HCT116 (cell line): ENCODE results near the gene NCKAP5. TPM values are rescaled to one million over a fixed set of nuclear protein-coding genes. Genes with fewer than 3 reads are reported as not detected.

Source experiments
- ATAC-seq: fragments of 200-7000 bp; cut with Tn5 transposase; 2 replicates; pipeline ENCODE4 v1.9.1; 2020; ENCODE audit warnings: mild to moderate bottlenecking, moderate library complexity
- BruUV-seq: library from RNA; stranded (reverse); fragments of 400-500 nt; replicated peaks from 2 replicates; lab custom pipeline; 2021; lab: Mats Ljungman, UMichigan
- CTCF ChIA-PET: fragments of 300-600 bp; sonication (Branson Sonifier 250); formaldehyde crosslinking; loops from one replicate; lab custom pipeline; 2021; ENCODE audit warnings: antibody characterized with exemption; lab: Charles Lee
- POLR2A ChIA-PET: fragments of 300-600, 350-600 bp; sonication (Branson Sonifier 250); formaldehyde crosslinking; loops from one replicate; lab custom pipeline; 2021; ENCODE audit warnings: antibody characterized with exemption; lab: Charles Lee
- RAD21 ChIA-PET, 2 experiments: fragments of 300-600 bp; sonication (Branson Sonifier 250); formaldehyde crosslinking; loops; one replicate each; lab custom pipeline; 2023; ENCODE audit warnings: low total read pairs in 2 of 2; ENCODE audit not compliant: uncharacterized antibody in 2 of 2, unreplicated experiment in 2 of 2, low non-redundant PET in 1 of 2; lab: Charles Lee
- DNase-seq: peaks from one replicate; pipeline ENCODE4 v3.0.0-alpha.2; 2010; ENCODE audit warnings: low read depth, low spot score
- H2AFZ ChIP-seq: fragments of 200-600 bp; shearing (Covaris generic), sonication (generic); 2 replicates; pipeline ENCODE4 v1.6.1; 2017; ENCODE audit warnings: low read depth, mixed run types, mixed read lengths, antibody characterized with exemption, low read length; ENCODE audit not compliant: poor library complexity, severe bottlenecking
- H3K27ac ChIP-seq: 2 replicates; pipeline ENCODE4 v1.5.1; 2012; ENCODE audit warnings: low read depth, low read length
- H3K27me3 ChIP-seq: fragments of 200-600 bp; sonication (generic); 2 replicates; pipeline ENCODE4 v1.6.1; 2016; ENCODE audit warnings: mixed run types, low read length, mixed read lengths; ENCODE audit not compliant: insufficient read depth
- H3K36me3 ChIP-seq, 2 experiments: fragments of 200-500 bp in 1 of 2; fragments of 200-600 bp in 1 of 2; sonication (Bioruptor generic) in 1 of 2; sonication (generic) in 1 of 2; 2 replicates each; pipeline versions ENCODE4 v1.5.1 to v1.6.1; 2014 to 2016; ENCODE audit warnings: low read length in 2 of 2, inconsistent platforms in 1 of 2, mixed read lengths in 1 of 2, mixed run types in 1 of 2; ENCODE audit not compliant: insufficient read depth in 2 of 2, control insufficient read depth in 1 of 2
- H3K4me1 ChIP-seq, 2 experiments: fragments of 200-600 bp in 1 of 2; sonication (generic) in 1 of 2; 2 replicates each; pipeline versions ENCODE4 v1.5.1 to v1.6.1; 2012 to 2017; ENCODE audit warnings: low read length in 2 of 2, inconsistent platforms in 1 of 2, mild to moderate bottlenecking in 1 of 2, mixed read lengths in 1 of 2, mixed run types in 1 of 2, moderate library complexity in 1 of 2; ENCODE audit not compliant: insufficient read depth in 2 of 2, control insufficient read depth in 1 of 2
- H3K4me2 ChIP-seq: fragments of 200-600 bp; sonication (generic); 2 replicates; pipeline ENCODE4 v1.6.1; 2017; ENCODE audit warnings: mixed run types, low read length, mixed read lengths
- H3K4me3 ChIP-seq, 2 experiments: fragments of 200-600 bp in 1 of 2; sonication (generic) in 1 of 2; replicated peaks in 1 of 2; 2 replicates each; pipeline ENCODE4 v1.5.1; 2011 to 2016; ENCODE audit warnings: low read length in 2 of 2, control low read depth in 1 of 2, low read depth in 1 of 2, mild to moderate bottlenecking in 1 of 2, mixed read lengths in 1 of 2, mixed run types in 1 of 2
- H3K79me2 ChIP-seq: fragments of 200-600 bp; sonication (generic); 2 replicates; pipeline ENCODE4 v1.6.1; 2017; ENCODE audit warnings: mild to moderate bottlenecking, mixed run types, low read length, moderate library complexity, mixed read lengths; ENCODE audit not compliant: insufficient read depth
- H3K9ac ChIP-seq: fragments of 200-600 bp; sonication (generic); 2 replicates; pipeline ENCODE4 v1.6.1; 2016; ENCODE audit warnings: low read length, mixed read lengths
- H3K9me2 ChIP-seq: fragments of 200-600 bp; sonication (generic), shearing (Covaris generic); 2 replicates; pipeline ENCODE4 v1.6.1; 2017; ENCODE audit warnings: mixed run types, mild to moderate bottlenecking, moderate library complexity; ENCODE audit not compliant: insufficient read depth
- H3K9me3 ChIP-seq, 2 experiments: fragments of 200-500 bp in 1 of 2; fragments of 200-600 bp in 1 of 2; sonication (Bioruptor generic) in 1 of 2; sonication (generic) in 1 of 2; 2 replicates each; pipeline ENCODE4 v1.6.1; 2014 to 2017; ENCODE audit warnings: low read length in 2 of 2, mixed read lengths in 2 of 2, inconsistent platforms in 1 of 2, low read depth in 1 of 2, mild to moderate bottlenecking in 1 of 2, mixed run types in 1 of 2, moderate library complexity in 1 of 2; ENCODE audit not compliant: control insufficient read depth in 1 of 2, insufficient read depth in 1 of 2
- H4K20me1 ChIP-seq: fragments of 200-600 bp; sonication (generic), shearing (Covaris generic); 2 replicates; pipeline ENCODE4 v1.6.1; 2017; ENCODE audit warnings: mixed run types, mild to moderate bottlenecking, moderate library complexity; ENCODE audit not compliant: insufficient read depth
- CBX3 ChIP-seq: IDR thresholded peaks from 2 replicates; pipeline ENCODE4 v1.6.1; 2012; ENCODE audit warnings: low read depth
- ELF1 ChIP-seq: IDR thresholded peaks from 2 replicates; pipeline ENCODE4 v1.6.1; 2012; ENCODE audit warnings: low read depth, borderline replicate concordance
- POLR2AphosphoS5 ChIP-seq: IDR thresholded peaks from 2 replicates; pipeline ENCODE4 v1.6.1; 2011; ENCODE audit warnings: mild to moderate bottlenecking, low read depth, low read length, moderate library complexity
- SIN3A ChIP-seq: IDR thresholded peaks from 2 replicates; pipeline ENCODE4 v1.6.1; 2012; ENCODE audit warnings: low read depth
- SP1 ChIP-seq: IDR thresholded peaks from 2 replicates; pipeline ENCODE4 v1.6.1; 2012; ENCODE audit warnings: low read depth
- SRF ChIP-seq: IDR thresholded peaks from 2 replicates; pipeline ENCODE4 v1.6.1; 2012; ENCODE audit warnings: low read depth
- TCF7L2 ChIP-seq: IDR thresholded peaks from 2 replicates; pipeline ENCODE4 v1.7.0; 2011; ENCODE audit warnings: borderline replicate concordance, inconsistent platforms; ENCODE audit not compliant: insufficient read depth, insufficient read length; ENCODE audit errors: extremely low read depth
- ZNF274 ChIP-seq: fragments of 200-500 bp; sonication (Bioruptor generic); IDR thresholded peaks from 2 replicates; pipeline ENCODE4 v1.6.1; 2014; ENCODE audit warnings: mild to moderate bottlenecking, low read depth, low read length, inconsistent platforms
- intact Hi-C: fragments of 100-400 bp; cut with micrococcal nuclease; formaldehyde crosslinking; loops from 2 replicates; pipeline ENCODE4 v1.10.0; 2022
- total RNA-seq: library from RNA; stranded (reverse); gene quantifications from one replicate; pipeline ENCODE4 v1.2.1, GENCODE V29; 2021; ENCODE audit not compliant: unreplicated experiment
- TF ChIP-seq, protein P1 (sequence below), 3 experiments: fragments of 200-600 bp in 1 of 3; sonication (generic) in 1 of 3; IDR thresholded peaks in 2 of 3; conservative IDR thresholded peaks in 1 of 3; 2 replicates each; pipeline ENCODE4 v1.5.1; 2012 to 2017; ENCODE audit warnings: low read depth in 2 of 3, low read length in 2 of 3, antibody characterized with exemption in 1 of 3, borderline replicate concordance in 1 of 3, control low read depth in 1 of 3, mild to moderate bottlenecking in 1 of 3, mixed read lengths in 1 of 3, mixed run types in 1 of 3, moderate library complexity in 1 of 3; ENCODE audit not compliant: insufficient read depth in 1 of 3
- TF ChIP-seq, protein P2 (sequence below): IDR thresholded peaks from 2 replicates; pipeline ENCODE4 v1.6.1; 2012

NCKAP5 gene
- total RNA-seq, 1 experiment from 2014 or later: 0.30 TPM

DNA sequence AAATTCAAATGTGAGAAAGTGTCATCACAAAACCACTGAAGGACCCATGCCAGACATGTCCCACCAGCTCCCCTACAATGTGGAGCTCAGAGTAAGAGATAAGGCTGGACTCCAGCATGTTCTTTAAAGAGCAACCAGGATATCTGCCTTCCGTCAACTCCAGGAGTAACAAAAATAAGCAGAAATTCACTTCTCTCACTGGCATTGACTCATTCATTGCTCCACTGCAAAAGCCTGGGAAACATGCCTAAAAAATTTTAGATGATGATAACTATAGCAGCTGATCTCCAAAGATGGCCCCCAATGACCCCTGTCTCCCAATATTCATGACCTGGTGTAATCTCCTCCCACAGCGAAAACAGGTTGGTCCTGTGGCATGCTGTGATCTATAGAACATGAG is 314.5 kb downstream of the NCKAP5 start:
- no peak for TF ChIP-seq CBX3
- TF ChIP-seq SP1: no peak
- no peak for TF ChIP-seq ELF1
- TF ChIP-seq ZNF274: no peak
- no peak for TF ChIP-seq POLR2AphosphoS5
- Histone ChIP-seq H3K4me1 (no peaks in the 10 kb centered on the region), H2AFZ (no peak overlapping the region), H3K9me2 (no peaks in the 10 kb centered on the region), H3K27me3 (no peaks in the 10 kb centered on the region), H3K9me3 (no peaks in the 10 kb centered on the region), H3K4me3 (no peak overlapping the region), H3K9ac (no peak overlapping the region), H3K79me2 (no peaks in the 10 kb centered on the region), H3K36me3 (no peaks in the 10 kb centered on the region), H3K27ac (no peak overlapping the region), H4K20me1 (no peaks in the 10 kb centered on the region), H3K4me2 (no peak overlapping the region)
- ChIA-PET POLR2A (no interaction called here), RAD21 (no interaction called here), CTCF (no interaction called here)
- no peak for DNase-seq
- BruUV-seq: no TSS peak
- no peak for ATAC-seq
- intact Hi-C loops: no loop called here

DNA sequence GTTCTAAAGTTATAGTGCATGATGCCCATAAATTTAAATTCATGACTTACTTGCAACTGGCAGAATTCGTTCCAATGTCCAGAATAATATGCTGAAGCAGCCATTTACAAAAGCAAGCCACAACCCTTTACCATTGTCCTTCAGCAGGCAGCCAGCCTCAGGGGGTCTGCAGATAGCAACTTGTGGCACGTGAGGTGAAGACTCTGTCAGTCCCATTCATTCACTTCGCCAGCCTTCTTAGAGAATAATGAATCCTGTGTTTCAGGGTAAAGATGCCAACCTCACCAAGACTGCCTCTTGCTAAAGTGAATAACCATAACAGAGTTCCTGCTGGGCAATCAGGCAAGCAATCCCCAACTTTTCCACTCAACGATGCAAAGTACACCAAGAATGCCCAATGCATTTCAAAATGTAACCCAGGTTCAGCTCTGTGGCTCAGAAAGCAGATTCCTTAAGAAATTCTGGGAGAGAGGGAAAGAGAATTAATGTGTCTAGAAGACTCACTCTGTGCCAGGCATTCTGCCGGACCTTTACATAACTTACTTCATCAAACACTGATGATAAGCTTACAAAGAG is 315.4 kb downstream of the NCKAP5 start:
- no peak for ATAC-seq
- no peaks in the 10 kb centered on the region for H3K9me2 ChIP-seq
- no peaks in the 10 kb centered on the region for H3K36me3 ChIP-seq
- no peaks in the 10 kb centered on the region for H4K20me1 ChIP-seq
- intact Hi-C loops: no loop called here
- DNase-seq: no peak
- H3K27me3 ChIP-seq: no peaks in the 10 kb centered on the region
- H3K4me2 ChIP-seq: no peak overlapping the region
- no peak overlapping the region for H2AFZ ChIP-seq
- CTCF ChIA-PET: no interaction called here
- RAD21 ChIA-PET: no interaction called here
- no peak overlapping the region for H3K4me3 ChIP-seq
- H3K4me1 ChIP-seq: no peaks in the 10 kb centered on the region
- POLR2A ChIA-PET: no interaction called here
- no peak overlapping the region for H3K9ac ChIP-seq
- no peaks in the 10 kb centered on the region for H3K79me2 ChIP-seq
- TF ChIP-seq, protein P1, sequence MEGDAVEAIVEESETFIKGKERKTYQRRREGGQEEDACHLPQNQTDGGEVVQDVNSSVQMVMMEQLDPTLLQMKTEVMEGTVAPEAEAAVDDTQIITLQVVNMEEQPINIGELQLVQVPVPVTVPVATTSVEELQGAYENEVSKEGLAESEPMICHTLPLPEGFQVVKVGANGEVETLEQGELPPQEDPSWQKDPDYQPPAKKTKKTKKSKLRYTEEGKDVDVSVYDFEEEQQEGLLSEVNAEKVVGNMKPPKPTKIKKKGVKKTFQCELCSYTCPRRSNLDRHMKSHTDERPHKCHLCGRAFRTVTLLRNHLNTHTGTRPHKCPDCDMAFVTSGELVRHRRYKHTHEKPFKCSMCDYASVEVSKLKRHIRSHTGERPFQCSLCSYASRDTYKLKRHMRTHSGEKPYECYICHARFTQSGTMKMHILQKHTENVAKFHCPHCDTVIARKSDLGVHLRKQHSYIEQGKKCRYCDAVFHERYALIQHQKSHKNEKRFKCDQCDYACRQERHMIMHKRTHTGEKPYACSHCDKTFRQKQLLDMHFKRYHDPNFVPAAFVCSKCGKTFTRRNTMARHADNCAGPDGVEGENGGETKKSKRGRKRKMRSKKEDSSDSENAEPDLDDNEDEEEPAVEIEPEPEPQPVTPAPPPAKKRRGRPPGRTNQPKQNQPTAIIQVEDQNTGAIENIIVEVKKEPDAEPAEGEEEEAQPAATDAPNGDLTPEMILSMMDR (IDR thresholded peaks at IDR 0.05 in 2 of 3, conservative IDR thresholded peaks at IDR 0.05 in 1 of 3; ENCODE audit: borderline replicate concordance in 1 of 3, insufficient read depth in 1 of 3, low read depth in 2 of 3, low read length in 2 of 3): no peak
- TF ChIP-seq, protein P2, sequence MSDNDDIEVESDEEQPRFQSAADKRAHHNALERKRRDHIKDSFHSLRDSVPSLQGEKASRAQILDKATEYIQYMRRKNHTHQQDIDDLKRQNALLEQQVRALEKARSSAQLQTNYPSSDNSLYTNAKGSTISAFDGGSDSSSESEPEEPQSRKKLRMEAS: no peak
- TF ChIP-seq TCF7L2 (no peak), CBX3 (no peak), SRF (no peak), SIN3A (no peak)
- no TSS peak for BruUV-seq
- H3K27ac ChIP-seq: no peak overlapping the region
- H3K9me3 ChIP-seq: no peaks in the 10 kb centered on the region
